HG03025 (cell line): Measurements from ENCODE around the gene HYAL2.

Experiments used
- ATAC-seq: cut with Tn5 transposase; IDR thresholded peaks from one replicate; pipeline ENCODE4 v1.9.1; 2021; ENCODE audit warnings: mild to moderate bottlenecking, moderate library complexity; ENCODE audit not compliant: unreplicated experiment, low FRiP score

HYAL2 gene

DNA sequence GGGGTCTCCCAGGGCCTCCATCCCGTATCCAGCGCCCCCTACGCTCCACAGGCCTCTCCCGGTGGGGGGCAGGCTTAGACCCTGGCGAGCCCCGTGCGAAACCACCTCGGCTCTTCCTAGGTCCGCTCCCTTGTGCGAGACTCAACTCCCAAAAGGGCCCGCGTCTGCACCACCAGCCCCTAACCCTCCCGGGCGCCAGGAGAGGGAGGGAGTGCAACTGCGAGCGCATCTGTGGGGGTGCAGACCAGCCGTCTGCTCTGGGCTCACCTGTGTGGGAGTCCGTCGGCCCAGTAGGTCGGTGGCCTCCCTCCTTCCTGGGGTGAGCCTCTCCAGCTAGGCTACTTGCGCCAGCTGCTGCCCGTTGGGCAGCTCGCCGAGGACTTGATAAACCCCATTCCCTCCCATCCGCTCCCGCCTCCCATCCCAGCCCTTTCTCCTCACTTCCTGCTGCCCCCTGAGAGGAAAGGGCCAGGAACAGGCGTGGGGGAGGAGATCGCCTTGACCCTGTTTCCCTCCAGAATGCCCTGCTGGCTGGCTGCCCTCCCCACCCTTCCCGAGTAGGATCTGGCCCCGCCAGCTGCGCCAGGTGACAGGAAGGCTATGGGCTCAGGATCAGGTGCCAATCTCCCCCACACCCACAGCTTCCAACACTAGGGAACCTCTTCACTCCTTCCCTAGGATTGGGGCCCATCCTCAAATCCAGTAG lies at the start of gene HYAL2:
Gene HYAL2, minus strand, starts transcription at position 360 of the 706 bp plus-strand sequence. CDS start 2,256 bp downstream, outside the sequence.
- no peak for ATAC-seq

- ATAC-seq: no peak
Measured at GRCh38 chr3:50371133-50371685, 48.7 kb upstream of the HYAL2 start.

DNA sequence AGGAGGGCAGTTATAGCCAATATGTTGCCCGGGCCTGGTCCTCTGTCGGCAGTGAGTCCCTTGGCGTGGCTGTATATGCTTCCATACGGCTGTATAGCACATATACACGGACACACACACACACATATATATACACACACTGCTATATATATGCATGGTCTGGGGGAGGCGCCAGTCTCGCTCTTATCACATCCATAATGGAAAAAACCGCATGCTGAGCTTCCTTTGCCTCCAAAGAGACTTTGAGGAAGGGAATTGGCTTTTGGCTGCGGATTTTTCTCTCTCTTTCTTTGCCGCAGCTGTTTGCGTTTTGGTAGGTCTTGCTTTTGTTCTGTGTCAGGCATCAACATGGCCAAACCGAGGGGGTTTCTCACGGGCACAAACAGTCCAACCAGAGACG lies 48.0 kb upstream of the HYAL2 start:
- ATAC-seq: no peak

- ATAC-seq: no peak
Measured at GRCh38 chr3:50369012-50369670, 46.6 kb upstream of the HYAL2 start.

- ATAC-seq: no peak
Measured at GRCh38 chr3:50365842-50366220, 43.3 kb upstream of the HYAL2 start.

DNA sequence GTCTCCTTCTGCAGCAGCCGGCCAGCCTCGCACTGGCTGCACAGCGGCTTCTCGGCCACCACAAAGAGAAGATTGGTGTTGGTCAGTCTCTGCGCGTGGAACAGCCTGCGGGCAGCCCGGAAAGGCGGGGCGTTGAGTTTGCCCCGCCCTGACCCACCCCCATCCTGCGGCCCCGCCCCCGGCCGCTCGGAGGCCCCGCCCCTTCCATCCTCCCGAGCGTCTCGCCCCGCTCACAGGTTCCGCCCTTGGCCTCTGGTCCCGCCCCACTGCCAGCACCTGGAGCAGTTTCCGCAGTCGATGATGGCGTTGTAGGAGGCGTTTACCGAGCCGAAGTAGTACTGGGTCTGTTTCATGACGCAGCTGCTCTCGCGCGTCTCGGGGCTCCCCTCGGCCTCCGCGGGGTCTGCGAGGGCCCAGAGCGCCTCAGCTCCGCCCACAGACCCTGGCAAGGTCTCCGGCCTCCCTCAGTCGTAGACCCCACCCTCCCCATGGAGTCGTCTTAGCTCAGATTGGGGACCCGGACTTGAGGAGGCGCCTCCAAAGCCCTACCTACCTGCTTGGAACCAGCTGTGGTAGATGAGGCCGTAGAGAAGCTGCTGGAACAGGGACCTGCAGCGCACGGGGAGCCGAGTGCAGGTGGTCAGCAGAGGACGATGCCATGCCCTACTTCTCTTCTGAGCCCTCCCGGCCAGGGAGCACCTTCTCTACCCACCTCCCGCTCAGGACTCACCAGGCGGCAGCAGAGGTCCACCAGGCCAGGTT lies 42.7 kb upstream of the HYAL2 start:
- peak; percentile 90 for ATAC-seq

GRCh38 chr3:50364573-50365079 lies 42.1 kb upstream of the HYAL2 start:
- ATAC-seq: no peak

GRCh38 chr3:50359760-50360110 lies 37.2 kb upstream of the HYAL2 start:
- ATAC-seq: no peak

DNA sequence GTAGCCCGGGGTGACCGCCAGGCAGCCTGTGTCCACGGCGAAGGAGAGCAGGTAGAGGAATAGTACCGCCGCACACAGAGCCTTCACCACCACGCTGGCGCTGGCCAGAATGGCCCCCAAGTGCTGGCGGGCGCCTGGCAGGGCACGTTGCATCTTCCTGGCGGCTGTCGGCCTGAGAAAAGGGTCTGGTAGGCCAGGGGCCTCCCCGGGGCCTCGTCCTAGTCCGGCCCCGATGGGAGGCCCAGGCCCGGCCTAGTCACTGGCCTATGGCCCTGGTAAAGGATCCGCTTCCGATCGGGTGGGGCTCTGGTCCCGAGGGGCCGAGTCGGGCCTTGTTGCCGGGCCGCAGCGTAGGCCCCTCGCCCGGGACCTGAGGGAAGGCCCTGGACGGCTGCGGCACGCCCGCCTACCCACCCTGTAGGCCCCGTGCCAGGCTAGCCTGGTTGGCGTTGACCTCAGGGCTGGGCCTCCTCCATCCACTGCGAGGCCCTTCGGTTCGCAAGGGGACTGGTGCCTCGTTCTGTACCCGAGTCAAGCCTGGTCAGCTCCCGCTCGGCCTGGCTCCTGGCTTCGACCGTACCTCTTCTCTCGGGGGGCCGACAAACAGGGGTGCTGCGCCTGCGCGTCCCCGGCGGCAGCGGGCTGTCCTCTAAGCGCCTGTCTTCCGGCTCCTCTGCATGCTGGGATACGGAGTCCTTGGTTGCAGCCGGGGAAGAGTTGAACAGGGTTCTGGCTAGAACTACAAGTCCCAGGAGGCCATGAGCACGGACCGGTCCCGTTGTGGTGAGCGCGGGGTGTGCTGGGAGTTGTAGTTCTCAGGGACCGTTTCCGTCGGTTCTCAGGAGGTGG lies 36.6 kb upstream of the HYAL2 start, which contains the start of gene TMEM115:
Gene TMEM115, minus strand, starts transcription at position 611 of the 849 bp plus-strand sequence. Its CDS starts 458 bp downstream, at position 153.
- ATAC-seq: peak; percentile 99

DNA sequence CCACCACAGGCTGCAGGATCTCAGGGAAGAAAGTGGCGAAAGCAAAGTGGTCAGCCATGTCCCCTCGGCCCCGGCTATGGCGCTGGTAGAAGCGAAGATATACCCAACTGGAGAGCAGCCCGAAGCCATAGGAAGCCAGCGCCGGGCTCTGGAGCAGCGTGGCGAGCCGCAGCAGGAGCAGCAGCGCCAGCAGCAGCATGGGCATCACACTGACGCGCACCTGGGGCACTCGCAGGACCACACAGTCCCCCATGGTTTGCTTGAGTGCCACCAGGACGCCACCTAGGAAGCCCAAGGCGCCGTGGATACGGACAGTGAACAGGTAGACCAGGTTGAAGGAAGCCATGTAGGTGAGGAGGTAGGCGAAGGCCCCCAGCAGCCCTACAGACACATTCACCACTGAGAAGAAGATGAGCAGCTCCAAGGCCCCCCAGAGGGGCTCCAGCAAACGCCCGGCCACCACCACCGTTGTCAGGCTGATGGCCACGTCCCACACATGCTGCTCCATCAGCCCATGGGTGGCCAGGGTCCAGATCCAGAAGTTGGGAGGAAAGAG lies 35.9 kb upstream of the HYAL2 start:
- no peak for ATAC-seq

GRCh38 chr3:50357481-50357880 lies 34.9 kb upstream of the HYAL2 start:
- no peak for ATAC-seq

DNA sequence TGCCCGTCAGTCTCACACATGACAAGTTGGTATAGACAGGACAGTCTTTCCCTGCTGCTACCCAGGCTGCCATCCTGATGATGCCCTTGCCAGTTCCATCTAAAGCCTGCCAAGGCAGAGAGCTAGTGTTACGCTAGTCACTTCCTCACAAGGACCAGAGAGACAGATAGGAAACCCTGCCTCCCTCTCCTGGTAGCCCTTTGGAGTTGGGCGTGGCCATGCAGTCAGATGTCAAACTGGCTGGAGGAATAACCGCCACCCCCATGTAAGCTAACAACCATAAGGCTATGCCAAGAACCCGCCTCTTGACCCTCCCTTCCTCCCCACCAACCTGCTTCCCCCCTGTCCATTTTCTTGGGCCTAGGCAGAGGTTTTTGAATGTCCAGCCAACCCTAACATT lies 34.0 kb upstream of the HYAL2 start:
- ATAC-seq: no peak

- no peak for ATAC-seq
Measured at GRCh38 chr3:50355829-50356552, 33.4 kb upstream of the HYAL2 start.

- ATAC-seq: no peak
Measured at GRCh38 chr3:50354850-50355249, 32.3 kb upstream of the HYAL2 start.

GRCh38 chr3:50354186-50354764 lies 31.7 kb upstream of the HYAL2 start:
- ATAC-seq: no peak

GRCh38 chr3:50353245-50354004 lies 30.9 kb upstream of the HYAL2 start:
- no peak for ATAC-seq

DNA sequence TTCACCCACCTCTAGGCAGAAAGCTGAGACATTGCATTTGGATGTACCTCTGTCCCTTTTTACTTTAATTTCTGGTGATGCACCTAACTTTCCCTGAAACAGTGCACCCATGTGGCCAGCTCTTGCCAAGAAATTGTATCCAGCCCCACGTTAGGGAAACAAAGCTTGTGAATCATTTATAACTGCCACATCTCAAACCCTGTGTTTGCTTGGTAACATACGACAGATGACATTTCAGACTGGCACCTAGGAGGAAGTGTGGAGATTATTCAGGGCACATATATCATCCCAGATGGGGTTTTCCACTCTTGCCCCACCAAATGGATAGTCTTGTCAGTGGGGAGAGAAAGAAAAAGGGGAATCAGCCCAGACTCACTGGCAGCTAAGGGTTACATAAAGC lies 30.2 kb upstream of the HYAL2 start:
- no peak for ATAC-seq

DNA sequence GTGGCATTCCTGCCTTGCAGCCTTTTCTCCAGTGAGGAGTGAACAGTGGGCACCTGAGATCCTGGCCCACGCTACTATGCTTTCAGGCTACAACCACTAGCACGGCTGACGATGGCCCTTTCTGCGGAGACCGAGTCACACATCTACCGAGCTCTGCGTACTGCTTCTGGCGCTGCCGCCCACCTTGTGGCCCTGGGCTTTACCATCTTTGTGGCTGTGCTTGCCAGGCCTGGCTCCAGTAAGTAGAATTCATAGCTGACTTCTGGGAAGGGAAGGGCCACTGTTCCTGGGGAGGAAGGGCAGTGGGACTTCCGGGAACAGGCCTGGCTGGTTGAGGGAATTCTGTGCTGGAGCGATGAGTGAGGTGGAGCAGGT lies 28.8 kb upstream of the HYAL2 start:
- ATAC-seq: no peak
